COLO829 (cell line): ENCODE data around the gene TRAPPC11.
"Not testable (repeated sequence)": the region's sequence is repeated elsewhere in the genome, so short reads cannot be mapped to it uniquely, and the experiment has no call there.

Source experiments
- DNase-seq: peaks from one replicate; pipeline ENCODE4 v3.0.0; 2012; ENCODE audit warnings: low spot score

Gene TRAPPC11

GRCh38 chr4:183659029-183659871, at the start of gene TRAPPC11, which contains the start of gene RWDD4:
Gene TRAPPC11 (plus strand): TSS chr4:183659293. CDS start chr4:183663868, 4,575 bp downstream.
Gene RWDD4 (minus strand): TSS chr4:183659185. CDS start chr4:183658952, 233 bp downstream.
- DNase-seq, result peak; percentile 96

- DNase-seq, result peak; percentile 41
Observed at GRCh38 chr4:183610033-183610432, 49.1 kb upstream of the TRAPPC11 start.

- no peak for DNase-seq
Observed at GRCh38 chr4:183610613-183611012, 48.5 kb upstream of the TRAPPC11 start.

- DNase-seq, result no peak
Observed at GRCh38 chr4:183611210-183611830, 47.8 kb upstream of the TRAPPC11 start.

- no peak for DNase-seq
Observed at GRCh38 chr4:183612329-183613250, 46.5 kb upstream of the TRAPPC11 start.

- no peak for DNase-seq
Observed at GRCh38 chr4:183617075-183617474, 42.0 kb upstream of the TRAPPC11 start.

- DNase-seq, result peak; percentile 67
Observed at GRCh38 chr4:183618681-183619080, 40.4 kb upstream of the TRAPPC11 start.

- no peak for DNase-seq
Observed at GRCh38 chr4:183620421-183620820, 38.7 kb upstream of the TRAPPC11 start.

- DNase-seq, result no peak
Observed at GRCh38 chr4:183621875-183622274, 37.2 kb upstream of the TRAPPC11 start.

GRCh38 chr4:183624548-183624947, 34.5 kb upstream of the TRAPPC11 start:
- no peak for DNase-seq

GRCh38 chr4:183626168-183626567, 32.9 kb upstream of the TRAPPC11 start:
- DNase-seq, result no peak

- not testable (repeated sequence) for DNase-seq
Observed at GRCh38 chr4:183627286-183627685, 31.8 kb upstream of the TRAPPC11 start.

GRCh38 chr4:183627979-183628588, 31.0 kb upstream of the TRAPPC11 start:
- DNase-seq, result no peak

- DNase-seq, result no peak
Observed at GRCh38 chr4:183631577-183632198, 27.4 kb upstream of the TRAPPC11 start.

- no peak for DNase-seq
Observed at GRCh38 chr4:183632689-183633088, 26.4 kb upstream of the TRAPPC11 start.

GRCh38 chr4:183633476-183634400, 25.4 kb upstream of the TRAPPC11 start:
- no peak for DNase-seq

- DNase-seq, result no peak
Observed at GRCh38 chr4:183635321-183635720, 23.8 kb upstream of the TRAPPC11 start.

GRCh38 chr4:183635741-183636140, 23.4 kb upstream of the TRAPPC11 start:
- DNase-seq, result no peak

- DNase-seq, result no peak
Observed at GRCh38 chr4:183636503-183636902, 22.6 kb upstream of the TRAPPC11 start.

GRCh38 chr4:183636923-183637322, 22.2 kb upstream of the TRAPPC11 start:
- no peak for DNase-seq
